ENCODE data around the gene MCM5.

MCM5 gene

GRCh38 chr22:35404176-35404575 lies 4.2 kb downstream of the MCM5 start:
- DNase-seq: no peak

- DNase-seq: no peak
Measured at GRCh38 chr22:35406443-35406842, 6.5 kb downstream of the MCM5 start.

GRCh38 chr22:35407362-35407761 lies 7.4 kb downstream of the MCM5 start:
- DNase-seq: no peak

- peak; percentile 64 for DNase-seq
Measured at GRCh38 chr22:35409783-35410662, 10.1 kb downstream of the MCM5 start.

GRCh38 chr22:35410663-35411034 lies 10.7 kb downstream of the MCM5 start:
- no peak for DNase-seq

- DNase-seq: no peak
Measured at GRCh38 chr22:35411102-35411501, 11.2 kb downstream of the MCM5 start.

- DNase-seq: no peak
Measured at GRCh38 chr22:35413624-35414023, 13.7 kb downstream of the MCM5 start.

- no peak for DNase-seq
Measured at GRCh38 chr22:35417606-35418005, 17.7 kb downstream of the MCM5 start.

- DNase-seq: no peak
Measured at GRCh38 chr22:35418088-35418487, 18.1 kb downstream of the MCM5 start.

GRCh38 chr22:35418731-35419130 lies 18.8 kb downstream of the MCM5 start:
- DNase-seq: no peak

GRCh38 chr22:35419756-35420155 lies 19.8 kb downstream of the MCM5 start:
- DNase-seq: no peak

- no peak for DNase-seq
Measured at GRCh38 chr22:35421121-35421520, 21.2 kb downstream of the MCM5 start.

- no peak for DNase-seq
Measured at GRCh38 chr22:35422145-35422544, 22.2 kb downstream of the MCM5 start.

GRCh38 chr22:35422936-35423335 lies 23.0 kb downstream of the MCM5 start:
- DNase-seq: no peak

- no peak for DNase-seq
Measured at GRCh38 chr22:35424081-35424480, 24.1 kb downstream of the MCM5 start.

GRCh38 chr22:35424761-35425160 lies 24.8 kb downstream of the MCM5 start:
- no peak for DNase-seq

- DNase-seq: no peak
Measured at GRCh38 chr22:35425546-35425945, 25.6 kb downstream of the MCM5 start.

- no peak for DNase-seq
Measured at GRCh38 chr22:35425971-35426800, 26.2 kb downstream of the MCM5 start.

GRCh38 chr22:35426801-35427140 lies 26.8 kb downstream of the MCM5 start:
- no peak for DNase-seq

- peak; percentile 13 for DNase-seq
Measured at GRCh38 chr22:35430897-35431322, 31.0 kb downstream of the MCM5 start.

- no peak for DNase-seq
Measured at GRCh38 chr22:35431483-35432227, 31.7 kb downstream of the MCM5 start.

GRCh38 chr22:35432228-35432905 lies 32.4 kb downstream of the MCM5 start:
- DNase-seq: no peak
